IPS-11a (cell line): ENCODE measurements around the gene NPC1L1.

Experiments used
- H3K4me3 ChIP-seq: one replicate; pipeline ENCODE4 v1.5.1; 2013; ENCODE audit warnings: low read depth, low read length, control low read depth

The NPC1L1 gene

DNA sequence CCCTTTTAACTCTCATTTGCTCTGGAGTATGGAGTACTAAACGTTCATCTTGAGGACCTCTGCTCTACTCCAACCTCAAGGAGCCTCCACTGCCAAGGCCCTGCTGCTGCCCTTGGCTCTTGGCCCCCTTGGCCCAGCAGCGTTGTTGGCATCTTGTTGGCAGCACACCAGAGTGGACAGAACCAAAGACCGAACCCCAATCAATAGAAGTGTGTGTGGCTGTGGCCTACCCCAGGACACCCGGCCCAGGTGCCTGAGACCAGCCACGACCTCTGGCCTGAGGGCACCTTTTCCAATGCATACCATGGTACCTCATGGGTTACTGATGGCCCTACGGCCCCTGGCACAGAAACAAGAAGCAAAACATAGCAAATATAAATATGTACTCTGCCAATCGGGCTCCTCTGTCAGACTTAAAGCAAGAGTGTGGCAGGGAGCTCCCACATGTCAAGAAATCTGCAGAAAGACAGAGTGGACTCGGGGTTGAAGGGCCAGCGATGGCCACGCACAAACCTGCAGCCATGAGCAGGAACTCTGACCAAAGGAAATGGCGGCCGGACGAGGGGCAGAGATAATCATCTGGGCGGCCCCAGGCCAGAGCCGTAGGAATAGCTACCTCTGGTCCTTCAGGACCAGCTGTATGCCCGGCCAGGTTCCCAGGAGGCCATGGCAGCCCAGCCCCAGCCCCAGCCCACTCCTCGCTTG, 2.9 kb downstream of the NPC1L1 start:
- no peak overlapping the region for H3K4me3 ChIP-seq

DNA sequence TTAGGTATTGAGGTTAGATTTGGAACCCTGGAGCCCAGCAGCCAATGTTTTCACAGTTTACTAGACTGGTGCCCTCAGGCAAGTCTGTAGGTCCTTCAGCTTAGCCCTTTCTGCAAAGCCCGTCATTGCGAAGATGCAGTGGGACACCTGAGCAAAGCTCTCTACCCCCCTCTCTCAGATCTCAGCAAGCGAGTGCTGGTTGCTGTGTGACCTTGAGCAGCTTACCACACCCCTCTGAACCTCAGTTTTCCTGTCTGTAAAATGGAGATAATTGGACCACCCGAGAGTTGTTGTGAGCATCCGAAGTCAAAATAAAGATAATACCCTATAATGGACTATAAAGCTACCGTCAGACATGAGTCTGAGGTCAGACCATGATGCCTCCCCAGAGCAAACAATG, 3.7 kb downstream of the NPC1L1 start:
- H3K4me3 ChIP-seq, result no peak overlapping the region

DNA sequence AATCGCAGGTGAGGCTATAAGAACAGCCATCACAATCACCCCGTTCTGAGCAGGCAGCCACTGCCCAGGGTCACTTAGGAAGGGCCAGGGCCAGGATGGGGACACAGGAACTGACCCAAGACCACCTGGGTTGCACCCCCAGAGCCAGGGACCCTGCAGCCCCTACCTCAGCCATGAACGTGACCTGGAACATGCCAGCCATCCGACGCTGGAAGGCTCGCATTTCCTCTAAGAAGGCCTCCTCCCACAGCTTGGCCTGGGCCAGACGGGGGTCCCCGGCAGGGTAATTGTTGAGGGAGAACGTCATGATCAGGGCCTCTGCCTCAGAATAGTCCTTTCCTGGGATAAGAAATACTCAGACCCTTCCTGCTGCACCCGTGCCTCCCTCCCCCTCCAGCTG, 5.0 kb downstream of the NPC1L1 start:
- H3K4me3 ChIP-seq, result no peak overlapping the region

DNA sequence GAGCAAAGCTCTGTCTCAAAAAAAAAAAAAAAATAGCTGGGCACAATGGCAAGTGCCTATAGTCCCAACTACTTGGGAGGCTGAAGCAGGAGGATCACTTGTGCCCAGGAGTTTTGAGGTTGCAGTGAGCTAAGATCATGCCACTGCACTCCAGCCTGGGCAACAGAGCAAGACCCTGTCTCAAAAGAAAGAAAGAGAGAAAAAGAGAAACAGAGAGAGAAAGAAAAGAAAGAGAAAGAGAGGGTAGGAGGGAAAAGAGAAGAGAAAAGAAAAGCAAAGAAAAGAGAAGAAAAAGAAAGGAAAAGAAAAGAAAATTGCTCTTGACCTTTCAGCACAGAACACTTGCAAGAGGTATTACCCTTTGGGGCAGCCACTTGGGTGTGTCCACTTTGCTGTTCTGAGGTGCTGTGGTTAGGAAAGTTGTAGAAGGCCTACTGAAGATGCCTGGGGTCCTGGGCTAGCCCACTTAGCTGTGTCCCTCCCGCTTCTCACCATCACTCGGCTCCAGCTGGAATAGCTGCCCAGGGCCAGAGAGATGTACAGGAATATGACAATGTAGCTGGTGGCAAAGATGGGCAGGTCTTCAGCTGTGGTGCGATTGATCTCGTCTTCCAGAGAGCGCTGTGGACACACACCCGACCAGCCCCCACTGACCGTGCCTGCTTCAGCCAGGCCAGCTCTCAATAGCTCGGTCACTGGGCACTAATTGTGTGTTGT, 5.6 kb downstream of the NPC1L1 start:
- H3K4me3 ChIP-seq, result no peak overlapping the region

DNA sequence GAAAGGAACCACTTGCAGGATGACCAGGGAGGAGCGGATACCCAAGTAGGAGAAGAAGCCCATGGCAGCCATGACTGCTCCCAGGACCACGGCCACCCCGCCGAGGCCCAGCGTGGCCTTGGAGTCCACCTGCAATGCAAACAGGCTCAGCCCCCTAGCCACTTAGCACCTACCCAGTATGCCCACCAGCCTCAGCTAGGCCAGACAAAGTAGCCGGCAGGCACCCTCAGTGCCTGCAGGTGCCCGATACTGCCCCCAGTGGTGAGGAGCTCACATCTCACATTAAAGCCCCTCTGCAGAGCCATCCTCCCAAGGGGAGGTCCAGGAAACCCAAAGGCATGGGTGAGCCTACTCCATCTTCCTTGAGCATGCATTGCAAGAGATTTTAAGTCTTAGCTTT, 6.6 kb downstream of the NPC1L1 start:
- H3K4me3 ChIP-seq, result no peak overlapping the region

DNA sequence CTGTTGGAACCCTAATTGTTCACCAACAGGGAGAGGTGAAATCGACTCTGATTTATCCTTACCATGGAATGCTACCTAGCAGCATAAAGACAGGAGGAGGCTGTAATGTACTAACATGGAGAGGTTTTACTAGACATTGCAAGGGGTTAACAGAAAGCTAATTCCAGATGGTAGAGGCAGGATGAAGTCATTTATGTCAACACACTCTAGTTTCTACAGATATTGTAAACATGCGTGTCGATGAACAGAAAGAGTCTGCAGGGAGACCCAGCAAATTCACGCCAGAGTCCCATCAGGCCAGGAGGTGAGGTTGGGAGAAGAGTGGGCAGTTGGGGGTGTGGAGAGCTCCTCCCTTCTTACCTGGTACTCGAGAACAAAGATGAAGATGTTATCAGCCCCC, 7.0 kb downstream of the NPC1L1 start:
- H3K4me3 ChIP-seq, result no peak overlapping the region

DNA sequence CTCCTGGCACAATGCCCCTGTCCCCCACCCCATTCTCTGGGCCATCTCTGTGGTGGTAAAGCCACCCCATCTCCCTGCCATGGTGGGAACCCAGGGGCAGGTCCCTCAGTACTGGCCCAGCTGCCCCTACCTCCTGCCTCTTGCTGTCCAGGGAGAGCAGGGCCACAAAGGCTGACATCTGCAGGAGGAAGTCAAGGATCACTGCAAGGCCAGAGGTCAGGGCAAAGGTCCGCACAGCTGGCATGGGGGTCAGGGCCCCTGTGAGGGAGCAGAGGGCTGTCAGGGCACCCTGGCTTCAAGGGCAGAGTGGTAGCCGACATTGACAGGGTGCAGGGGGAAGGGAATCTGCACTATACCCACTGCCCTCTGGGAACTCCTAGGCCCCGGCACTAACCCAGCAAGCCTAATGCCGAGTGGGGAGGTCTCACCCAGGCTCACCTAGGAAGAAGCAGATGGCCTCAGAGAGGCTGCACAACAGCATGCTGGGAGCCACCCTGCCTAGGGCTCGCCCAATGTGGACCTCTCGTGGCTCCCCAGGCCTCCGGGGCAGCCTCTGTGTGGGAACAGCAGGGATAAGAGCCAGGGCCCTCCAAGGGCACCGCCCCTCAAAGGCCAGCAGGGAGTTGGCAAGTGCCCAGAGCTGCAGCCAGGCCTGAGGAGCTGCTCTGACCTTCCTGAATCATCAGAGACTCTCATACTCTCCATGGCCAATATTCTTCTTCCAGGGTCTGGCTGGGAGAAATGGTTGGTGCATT, 7.7 kb downstream of the NPC1L1 start:
- no peak overlapping the region for H3K4me3 ChIP-seq

DNA sequence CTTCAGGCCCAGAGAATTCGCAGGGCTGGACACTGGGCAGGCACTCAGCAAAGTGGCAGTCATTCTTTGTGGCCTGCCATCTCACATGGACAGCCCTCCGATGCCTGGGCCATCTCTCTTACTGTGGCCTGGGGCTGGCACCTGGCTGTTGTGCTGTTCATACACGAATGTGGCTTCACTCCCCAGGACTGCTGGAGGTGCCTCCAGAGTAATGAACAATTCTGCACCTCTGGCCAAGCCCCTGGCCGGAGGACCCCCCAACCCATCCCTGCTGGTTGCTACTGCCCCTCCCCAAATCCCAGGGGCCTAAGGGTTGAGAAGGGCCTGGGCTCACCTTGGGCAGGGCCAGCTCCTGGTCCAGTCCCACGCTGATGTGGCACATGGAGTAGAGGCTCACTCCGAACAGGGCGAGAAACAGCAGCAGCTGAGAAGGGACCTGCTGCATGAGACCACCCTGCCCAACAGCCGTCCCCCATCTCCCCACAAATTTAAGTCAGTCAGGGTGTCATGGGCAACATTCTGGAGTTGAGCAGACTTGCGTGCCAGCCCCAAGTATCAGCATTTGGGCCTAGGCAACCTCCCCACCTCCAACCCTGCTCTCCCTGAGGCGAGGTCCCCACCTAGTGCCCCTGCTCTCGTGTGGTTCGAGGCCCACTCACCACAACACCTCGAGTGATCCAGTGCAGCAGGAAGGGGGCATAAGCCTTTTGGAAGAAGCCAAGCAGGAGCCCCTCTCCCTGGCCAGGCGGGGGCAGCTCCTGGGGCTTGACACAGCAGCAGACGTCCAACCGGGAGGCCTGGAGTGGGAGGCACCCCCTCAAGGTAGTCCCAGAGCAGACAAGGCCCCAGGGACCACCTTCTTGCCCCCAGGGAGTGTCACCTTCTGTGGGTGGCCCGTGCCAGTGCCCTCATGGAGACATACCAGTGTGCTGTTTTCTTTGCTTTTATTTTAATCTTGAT, 9.4 kb downstream of the NPC1L1 start:
- no peak overlapping the region for H3K4me3 ChIP-seq

DNA sequence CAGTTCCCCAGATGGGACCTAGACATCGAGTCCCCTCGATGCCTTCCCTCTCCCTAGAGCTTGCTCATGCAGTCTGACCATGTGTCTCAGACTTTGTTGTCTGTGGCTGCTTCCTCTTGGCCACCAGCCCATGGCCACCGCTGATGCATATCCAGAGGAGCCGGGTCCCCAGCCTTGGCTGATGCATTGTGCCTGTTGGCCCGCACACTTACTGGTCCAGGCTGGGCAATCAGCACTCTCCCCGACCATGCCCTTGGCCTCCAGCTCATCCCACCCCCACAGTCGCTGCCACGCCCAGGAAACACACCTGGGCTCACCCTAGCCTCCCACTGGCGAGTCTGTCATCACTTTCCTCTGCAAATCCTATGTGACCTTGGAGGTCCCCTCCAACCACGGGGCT, 10.1 kb downstream of the NPC1L1 start:
- no peak overlapping the region for H3K4me3 ChIP-seq

DNA sequence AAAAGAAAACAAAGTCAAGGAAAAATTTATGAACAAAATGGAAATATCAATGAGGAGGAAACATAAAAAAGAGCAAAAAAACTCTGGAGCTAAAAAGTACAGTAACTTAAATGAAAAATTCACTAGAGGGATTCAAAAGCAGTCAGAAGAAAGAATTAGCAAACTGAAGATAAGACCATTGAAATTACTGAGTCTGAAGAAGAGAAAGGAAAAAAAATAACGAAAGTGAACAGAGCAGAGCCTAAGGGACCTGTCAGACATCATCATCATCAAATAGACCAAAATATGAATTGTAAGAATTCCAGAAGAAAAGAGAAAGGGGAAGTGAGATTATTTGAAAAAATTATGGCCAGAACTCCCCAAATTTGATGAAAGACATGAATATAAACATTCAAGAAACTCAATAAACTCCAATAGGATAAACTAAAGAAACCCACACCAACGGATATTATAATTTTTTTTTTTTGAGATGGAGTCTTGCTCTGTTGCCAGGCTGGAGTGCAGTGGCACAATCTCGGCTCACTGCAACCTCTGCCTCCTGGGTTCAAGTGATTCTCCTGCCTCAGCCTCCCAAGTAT, 16.2 kb downstream of the NPC1L1 start:
- no peak overlapping the region for H3K4me3 ChIP-seq

DNA sequence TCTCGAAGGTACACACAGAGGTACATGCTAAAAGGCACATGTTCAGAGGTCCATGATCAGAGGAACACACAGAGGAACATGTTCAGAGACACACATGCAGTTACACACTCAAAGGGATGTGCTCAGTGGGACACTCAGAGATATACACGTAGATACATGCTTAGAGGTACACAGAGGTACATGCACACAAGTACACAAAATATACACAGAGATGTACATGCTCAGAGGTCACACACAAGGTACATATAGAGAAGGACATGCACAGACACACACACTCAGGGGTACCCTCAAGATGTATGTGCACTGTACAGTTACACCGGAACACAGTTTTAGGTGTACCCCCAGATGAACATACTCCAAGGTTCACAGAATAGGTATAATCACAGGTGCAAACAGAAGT, 18.8 kb downstream of the NPC1L1 start:
- H3K4me3 ChIP-seq, result no peak overlapping the region

DNA sequence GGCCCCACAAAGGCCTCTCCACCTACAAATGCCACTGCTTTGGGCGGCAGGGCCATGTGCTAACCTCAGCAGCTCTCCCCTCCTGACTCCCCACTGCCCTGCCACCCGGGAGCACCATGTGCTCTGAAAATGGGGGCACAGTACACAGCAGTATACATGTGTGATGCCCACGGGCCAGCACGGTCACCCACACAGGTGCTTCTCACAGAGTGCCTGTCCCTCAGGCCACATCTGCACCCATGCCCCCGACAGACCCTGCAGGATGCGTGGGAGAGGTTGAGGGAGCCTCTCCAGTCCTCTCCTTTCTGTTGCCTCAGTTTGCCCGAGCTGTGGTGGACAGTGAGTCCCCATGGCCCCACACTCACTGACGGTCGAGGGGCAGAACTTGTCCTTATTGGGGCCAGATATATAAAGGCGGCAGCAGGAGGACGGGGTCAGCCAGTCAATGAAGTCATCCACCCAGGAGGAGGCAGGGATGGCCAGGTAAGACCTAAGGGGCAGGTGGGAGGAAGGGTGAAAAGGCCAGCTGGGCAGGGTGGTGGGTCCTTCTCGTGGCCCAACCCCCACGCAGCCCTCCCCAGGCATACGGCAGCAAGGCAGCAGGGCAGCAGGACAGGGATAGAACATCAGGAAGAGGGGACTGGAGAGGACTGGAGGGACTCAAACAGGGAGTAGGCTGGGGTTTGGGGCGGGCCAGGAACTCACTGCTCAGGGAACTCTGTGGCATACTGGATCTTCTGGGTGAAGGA, 19.6 kb downstream of the NPC1L1 start:
- H3K4me3 ChIP-seq, result no peak overlapping the region

DNA sequence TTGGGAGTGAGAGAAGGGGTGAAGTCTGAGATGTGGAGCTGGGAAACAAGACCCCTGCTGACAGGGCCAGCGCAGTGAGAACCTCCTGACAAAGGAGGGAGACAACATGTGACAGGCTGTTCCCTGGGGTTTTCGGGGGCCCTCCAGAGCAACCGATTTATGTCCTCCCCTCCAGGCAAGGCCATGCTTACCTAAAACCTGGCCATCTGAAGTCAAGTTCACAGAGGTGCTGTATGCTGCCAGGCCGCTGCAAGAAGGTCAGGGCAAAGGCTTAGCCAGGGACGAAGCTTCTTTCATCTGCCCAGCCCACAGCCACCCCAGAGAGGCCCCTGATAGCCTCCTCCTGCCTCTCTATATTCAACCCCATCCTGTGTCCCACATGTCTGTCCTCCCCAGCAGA, 20.6 kb downstream of the NPC1L1 start:
- H3K4me3 ChIP-seq, result no peak overlapping the region

DNA sequence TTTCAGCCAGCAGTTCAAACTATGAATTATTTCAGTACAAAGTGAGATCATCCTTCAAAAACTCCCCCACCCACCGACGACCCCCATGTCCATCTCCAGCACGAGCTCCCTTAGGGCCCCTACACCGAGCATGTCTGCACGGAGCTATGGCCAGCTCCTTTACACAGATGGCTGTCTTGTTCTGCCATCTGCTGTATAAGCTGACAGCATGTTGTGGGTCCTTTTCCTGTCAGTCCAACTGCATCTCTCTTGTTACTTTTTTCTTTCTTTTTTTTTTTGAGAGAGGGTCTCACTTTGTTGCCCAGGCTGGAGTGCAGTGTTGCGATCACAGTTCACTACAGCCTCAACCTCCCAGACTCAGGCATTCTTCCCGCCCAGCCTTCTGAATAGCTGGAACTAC, 21.6 kb downstream of the NPC1L1 start:
- no peak overlapping the region for H3K4me3 ChIP-seq

DNA sequence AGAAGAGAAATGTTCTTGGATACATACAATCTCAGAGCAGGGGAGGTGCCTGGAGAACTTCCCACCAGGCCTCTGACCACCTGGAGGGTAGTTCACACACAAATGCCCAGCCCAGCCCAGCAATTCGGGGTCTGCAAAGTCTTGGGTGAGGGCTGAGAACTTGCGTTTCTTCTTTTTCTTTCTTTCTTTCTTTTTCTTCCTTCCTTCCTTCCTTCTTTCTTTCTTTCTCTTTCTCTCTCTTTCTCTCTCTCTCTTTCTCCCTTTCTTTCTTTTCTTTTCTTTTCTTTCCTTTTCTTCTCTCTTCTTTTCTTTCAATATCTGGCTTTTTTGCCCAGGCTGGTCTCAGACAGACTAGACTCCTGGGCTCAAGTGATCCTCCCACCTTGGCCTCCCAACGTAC, 22.4 kb downstream of the NPC1L1 start:
- H3K4me3 ChIP-seq, result no peak overlapping the region

DNA sequence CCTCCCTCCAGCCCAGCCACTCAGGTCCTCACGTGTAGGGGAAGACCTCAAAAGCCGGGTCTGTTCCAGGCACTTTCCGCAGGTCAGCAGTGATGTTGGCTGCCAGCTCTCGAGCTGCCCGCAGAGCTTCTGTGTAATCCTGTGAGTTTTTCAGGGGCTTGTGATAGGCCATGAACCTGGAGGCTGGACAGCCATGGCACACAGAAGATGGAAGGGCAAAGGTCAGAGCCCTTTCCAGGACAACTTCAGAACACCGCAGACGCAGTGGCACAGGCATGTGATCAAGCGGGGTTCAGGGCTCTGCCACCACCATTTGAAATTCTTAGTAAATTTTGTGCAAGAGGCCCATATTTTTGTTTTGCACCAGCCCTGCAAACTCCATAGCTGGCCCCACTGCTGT, 24.0 kb downstream of the NPC1L1 start:
- no peak overlapping the region for H3K4me3 ChIP-seq

DNA sequence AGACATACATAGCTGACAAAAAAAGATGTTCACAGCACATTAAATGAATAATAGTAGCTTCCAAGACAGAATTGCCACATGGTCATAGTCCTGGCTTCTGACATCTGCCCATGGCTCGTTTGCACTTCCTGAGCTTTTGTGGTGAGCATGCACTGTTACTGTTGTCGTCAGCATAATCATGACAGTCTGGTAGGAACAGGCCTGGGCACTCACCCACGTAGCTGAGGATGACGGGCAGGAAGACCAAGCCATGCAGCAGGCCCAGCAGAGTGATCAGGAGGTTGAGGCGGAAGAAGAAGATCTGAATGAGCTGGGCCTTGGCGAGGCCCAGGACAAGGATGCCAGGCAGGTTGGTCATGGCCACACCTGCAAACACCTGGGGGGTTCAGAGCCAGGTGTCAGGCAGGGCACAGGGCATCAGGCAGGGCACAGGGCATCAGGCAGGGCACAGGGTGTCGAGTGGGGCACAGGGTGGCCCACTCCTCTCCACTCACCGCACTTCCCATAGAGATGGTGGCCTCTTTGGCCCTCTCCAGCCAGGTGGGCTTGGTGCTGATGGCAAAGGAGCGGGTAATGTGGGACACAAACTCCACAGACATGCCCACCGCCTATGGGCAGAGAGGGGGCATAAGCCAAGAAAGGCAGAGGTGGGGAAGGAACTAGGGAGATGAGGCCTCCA, 25.4 kb downstream of the NPC1L1 start:
- no peak overlapping the region for H3K4me3 ChIP-seq

DNA sequence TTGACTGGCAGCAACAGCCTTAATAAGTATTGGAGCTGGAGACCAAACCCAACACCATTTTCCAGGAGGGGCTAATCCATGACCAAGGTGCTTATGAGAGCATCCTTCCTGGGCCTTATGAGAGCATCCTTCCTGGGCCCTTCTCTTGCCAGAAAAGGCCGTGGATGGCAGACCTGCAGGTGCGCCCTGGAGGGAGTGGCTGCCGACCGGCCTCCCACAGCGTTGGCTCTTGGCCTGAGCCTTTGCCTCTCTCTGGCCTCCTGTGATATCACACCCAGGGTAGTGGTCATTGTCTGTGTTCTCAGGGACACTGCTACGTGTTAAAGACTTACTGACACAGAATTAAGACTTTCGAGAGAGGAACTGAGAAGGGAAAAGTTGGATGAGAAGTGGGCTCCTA, 28.4 kb downstream of the NPC1L1 start:
- H3K4me3 ChIP-seq, result no peak overlapping the region

DNA sequence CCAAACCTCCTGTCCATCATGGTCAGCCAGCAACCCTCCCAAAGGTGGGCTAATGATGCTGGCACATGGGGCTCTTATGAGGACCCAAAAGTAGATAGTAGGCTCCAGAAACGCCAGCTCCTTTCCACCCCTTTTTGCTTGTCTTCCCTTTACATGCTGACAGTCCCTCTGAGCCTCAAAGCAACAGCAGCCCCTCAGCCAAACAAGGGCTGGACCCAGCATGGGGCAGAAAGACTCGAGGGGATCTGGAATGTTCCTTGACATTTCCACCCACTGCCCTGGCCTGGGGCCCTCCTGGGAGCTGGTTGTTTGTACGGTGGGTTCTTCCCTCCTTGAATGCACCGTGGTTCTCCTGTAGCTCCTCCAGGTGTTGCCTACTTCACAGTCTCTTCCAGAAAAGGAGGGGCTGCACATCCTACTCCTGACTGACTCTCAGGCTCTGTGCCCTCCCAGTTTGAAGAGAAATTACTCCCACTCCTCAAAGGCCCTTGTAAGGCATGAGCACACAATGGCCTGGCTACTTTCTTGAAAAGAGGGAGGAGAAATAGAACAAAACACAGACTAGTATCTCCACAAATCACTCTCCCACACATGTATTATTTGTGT, 29.2 kb downstream of the NPC1L1 start:
- no peak overlapping the region for H3K4me3 ChIP-seq
